GM21619 (cell line): ENCODE results near the gene RHBDD3.

Experiments used
- ATAC-seq: cut with Tn5 transposase; IDR thresholded peaks from one replicate; pipeline ENCODE4 v1.9.1; 2021; ENCODE audit not compliant: unreplicated experiment

The RHBDD3 gene

DNA sequence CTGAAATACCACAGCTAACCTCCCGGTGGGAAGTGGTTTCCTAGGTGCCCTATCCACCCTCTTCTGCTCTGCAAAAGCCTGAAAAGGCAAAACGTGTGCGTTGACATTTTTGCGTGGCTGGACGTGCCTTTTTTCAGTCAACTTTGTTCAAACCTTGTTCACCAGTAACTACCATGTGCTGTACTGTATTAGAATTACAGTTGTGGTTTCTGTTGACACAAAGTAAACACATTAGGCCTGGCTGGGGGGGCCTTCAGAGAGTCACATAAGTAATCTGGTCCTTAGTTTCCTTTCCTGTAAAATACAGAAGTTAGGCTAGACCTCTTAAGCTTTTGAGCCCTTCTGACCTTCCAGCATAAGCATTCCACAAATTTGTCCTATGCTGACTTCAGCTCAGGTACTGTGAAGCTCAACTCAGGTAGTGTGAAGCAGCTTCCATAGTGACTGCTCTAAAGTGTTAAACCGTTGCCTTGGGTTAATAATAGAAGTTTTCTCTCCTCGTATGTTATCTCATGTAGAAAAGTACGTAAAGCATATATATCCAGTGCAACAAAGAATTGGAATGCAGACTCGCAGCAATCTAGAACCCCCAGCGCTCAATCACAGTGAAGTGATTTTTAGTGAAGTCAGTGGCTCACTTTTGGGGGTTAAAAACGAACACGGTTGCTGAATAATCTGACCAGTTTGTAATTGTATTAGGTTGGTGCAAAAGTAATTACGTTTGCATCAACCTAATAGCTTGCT lies 2.1 kb upstream of the RHBDD3 start:
- ATAC-seq: no peak

- no peak for ATAC-seq
Observed at GRCh38 chr22:29269230-29269604, 1.4 kb upstream of the RHBDD3 start.

DNA sequence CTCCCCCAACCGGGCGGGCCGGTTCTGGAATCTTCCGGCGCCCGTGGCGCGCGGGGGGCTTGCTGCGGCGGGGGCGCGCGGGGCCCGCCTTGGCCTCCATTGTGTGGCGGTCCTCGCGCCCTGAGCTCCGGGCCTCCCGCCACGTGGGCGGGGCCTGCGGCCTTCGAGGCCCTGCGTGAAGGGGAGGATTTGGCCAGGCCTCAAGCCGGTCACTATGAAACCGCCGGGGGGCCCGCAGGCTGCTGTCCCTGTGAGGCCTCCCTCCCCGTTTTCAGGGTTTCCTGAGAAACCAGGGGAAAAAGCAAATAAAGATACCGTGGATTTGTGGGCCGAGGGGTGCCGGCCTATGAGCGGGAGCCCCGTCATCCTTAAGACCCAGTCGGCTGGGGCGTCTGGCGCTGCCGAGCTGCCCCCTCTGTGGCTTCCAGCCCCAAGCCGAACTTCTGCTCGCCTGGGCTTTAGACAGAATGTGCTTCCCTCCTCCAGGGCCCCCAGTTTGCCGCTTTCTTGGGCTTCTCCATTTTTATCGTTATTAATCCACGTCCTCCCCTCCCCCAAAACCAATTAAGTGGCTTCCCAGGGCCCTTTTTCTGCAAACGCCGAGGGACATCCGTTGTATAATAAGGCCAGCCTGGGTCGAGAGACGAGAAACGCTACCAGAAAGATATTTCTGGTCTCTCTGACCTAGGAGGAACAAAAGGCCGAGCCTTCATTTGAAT lies 889 bp upstream of the RHBDD3 start:
- ATAC-seq: peak; percentile 25

DNA sequence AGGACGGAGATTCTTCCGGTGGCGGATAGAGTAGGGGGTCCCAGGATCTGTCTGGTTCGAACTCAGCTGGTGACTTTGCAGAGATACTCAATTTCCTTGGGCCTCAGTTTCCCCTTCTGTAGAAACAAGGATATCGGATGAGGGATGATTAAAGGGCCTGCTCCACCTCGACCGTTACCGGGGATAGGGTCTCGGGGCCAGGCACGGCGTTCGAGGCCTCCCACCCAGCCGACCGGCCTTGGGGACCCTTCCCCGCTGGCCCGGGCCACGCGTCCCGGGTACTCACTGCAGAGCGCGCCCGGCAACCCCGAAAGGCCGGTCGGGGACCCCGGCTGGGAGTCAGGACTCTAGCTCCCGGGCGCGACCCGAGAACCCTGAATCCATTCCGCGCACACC lies 321 bp downstream of the RHBDD3 start:
- no peak for ATAC-seq

- ATAC-seq: no peak
Observed at GRCh38 chr22:29266564-29267461, 968 bp downstream of the RHBDD3 start.

DNA sequence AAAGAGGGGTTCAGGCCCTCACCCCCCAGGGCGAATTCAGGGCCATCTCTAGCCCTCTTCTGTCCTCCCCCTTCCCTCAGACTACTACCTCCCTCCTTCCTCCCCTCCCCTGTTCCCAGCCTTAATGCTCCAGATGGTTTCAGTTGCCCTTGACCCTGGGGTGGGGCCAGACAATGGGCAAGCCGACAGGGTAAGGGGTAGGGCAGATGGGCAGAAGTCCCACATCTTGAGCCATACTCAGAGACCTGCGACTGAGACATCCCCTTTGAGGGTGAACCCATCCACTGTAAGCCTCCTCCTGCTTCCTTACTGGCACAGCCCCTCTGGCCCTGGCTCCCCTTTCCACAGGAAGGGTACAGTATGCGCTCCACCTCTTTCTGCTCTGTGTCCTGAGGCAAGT lies 1.9 kb downstream of the RHBDD3 start:
- no peak for ATAC-seq

DNA sequence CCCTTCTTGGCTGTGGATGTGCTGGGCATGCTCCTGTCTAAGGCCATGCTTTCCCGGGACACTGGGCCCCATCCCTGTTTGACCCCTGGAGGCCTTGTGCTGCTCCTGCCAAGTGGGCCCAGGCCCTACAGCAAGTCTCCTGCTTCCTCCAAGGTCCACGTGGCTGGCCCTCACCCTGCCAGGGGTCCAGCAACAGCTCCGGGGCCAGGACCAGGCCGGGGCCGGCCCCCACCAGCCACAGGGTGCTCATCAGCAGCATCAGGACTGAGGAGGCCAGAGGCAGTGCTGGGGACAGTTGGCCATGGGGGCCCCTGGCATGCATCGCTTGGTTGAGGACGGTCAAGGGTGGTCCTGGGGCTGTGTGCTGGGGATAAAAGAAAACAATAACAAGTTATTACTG lies 2.5 kb downstream of the RHBDD3 start:
- ATAC-seq: no peak

DNA sequence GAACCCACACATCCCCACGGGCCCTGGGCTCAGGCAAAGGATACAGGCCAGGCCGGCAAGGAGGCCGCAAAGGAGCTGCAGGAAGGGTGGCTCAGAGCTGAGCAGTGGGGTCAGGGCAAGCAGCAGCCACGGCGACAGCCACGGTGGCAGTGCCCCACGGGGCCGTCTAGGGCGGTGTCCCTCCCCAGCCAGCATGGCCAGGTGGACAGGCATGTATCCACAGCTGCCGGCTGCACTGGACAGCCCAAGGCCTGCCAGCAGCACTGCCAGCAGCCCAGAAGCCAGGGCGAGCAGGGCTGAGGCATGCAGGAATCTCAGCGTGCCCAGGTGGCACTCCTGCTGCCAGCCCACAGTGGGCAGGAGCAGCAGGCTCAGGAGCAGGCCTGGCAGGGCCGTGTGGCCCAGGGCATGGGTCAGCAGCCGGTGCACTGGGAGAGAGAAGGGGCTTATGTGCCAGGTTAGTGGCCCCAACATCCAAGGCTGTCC lies 3.9 kb downstream of the RHBDD3 start:
- no peak for ATAC-seq

DNA sequence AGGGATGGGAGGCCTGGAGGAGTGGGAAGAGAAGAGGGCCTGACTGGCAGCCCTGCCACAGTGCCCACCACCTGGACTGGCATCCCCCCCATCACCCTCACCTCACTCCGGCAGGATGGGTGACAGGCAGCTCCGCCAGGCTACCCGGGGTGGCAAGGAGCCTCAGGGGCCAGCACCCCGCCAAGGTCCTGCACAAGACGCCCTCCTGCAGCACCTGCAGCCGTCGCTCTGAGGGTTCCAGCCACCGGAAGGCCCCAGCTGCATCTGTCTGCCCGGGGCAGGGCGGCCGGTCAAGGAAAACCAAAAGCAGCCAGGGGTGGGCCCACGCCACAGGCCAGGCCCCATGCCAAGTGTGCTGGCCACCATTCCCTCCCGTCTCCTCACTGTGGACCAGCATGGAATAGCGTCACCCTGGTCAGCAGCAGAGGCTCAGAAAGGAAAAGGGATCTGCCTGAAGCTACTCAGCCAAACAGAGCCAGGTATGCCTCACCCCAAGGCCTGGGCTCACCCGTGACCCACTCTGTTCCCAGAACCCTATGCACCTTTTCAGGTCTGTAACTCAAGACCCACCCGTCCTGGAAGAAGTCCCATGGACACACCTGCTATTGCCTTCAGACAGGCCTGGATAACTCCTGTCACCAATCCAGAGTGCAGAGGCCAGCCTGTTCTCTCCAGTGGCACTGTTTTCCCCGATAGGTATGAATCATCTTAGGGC lies 7.0 kb downstream of the RHBDD3 start:
- ATAC-seq: no peak

DNA sequence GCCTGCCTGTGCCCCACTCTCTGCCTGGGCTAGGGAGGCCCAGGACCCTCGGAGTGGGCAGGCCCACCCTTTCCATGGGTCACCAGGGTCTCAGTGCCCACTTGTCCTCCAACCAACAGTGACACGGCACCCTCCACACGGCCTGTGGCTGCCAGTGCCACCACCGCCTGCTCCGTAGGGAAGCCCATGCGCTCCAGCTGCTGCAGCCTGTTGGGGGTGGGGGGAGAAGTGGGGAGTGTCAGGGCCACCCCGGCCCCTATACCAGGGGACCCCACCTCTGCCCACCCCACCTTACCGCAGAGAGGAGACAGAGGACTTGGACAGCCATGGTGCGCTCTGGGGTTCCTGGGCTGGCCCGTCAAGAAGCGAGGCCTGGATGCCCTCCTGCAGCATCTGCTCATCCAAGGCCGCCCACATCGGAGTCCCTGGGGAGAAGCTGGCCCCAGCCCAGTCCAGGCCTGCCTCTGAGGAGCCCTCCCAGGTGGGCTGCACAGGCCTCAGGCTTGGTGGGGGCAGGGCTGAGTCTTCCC lies 7.7 kb downstream of the RHBDD3 start:
- no peak for ATAC-seq

DNA sequence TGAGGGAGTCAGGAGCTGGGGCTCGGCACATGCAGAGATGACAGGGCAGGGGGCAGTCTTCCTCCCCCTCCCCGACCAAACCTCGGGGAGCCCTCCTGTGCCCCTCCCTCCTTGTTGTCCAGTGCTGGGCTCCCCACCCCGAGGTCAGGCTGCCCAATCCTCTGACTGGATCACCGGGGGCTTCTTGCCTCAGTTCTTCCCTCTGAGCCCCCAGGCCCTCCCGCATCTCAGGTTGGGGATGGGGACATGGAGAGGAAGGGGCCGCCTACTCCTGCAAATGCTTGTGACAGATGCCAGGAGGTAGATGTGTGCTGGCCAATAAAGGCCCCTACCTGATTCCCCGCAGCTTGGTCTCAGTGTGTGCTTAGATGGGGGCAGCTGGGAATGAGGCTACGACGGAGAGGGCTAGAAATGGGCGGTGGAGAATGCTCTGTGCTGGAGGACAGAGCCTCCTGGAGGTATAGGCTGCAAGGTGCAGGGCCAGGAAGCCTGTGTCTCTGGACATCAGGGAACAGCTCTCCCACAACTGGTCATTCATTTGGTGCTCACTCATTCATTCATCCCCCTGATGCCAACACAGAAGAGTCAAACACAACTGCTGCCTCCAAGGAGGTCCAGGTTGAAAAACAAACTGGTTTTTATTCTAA lies 8.4 kb downstream of the RHBDD3 start:
- ATAC-seq: no peak

- no peak for ATAC-seq
Observed at GRCh38 chr22:29258407-29259252, 9.2 kb downstream of the RHBDD3 start.

DNA sequence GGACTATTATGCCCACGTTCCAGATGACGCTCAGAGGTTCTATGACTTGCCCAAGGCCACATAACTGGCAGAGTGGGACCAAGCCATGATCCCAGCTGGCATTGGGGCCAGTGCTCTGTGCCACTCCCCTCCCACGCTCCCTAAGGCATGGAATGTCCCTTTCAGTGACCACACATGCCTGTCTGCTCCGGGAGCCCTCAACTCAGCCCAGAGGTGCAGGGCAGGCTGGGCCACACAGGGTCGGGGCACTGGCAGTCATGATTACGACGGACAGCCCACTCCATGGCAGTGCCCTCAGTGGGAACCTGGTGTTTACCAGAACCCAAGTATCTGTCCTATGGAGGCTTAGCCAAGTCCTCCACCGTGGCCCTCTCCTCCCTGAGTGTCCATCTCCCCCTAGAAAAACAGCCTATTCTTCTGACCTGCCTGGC lies 10.0 kb downstream of the RHBDD3 start:
- no peak for ATAC-seq

- ATAC-seq: no peak
Observed at GRCh38 chr22:29256606-29257325, 11.0 kb downstream of the RHBDD3 start.

GRCh38 chr22:29255064-29255621 lies 12.6 kb downstream of the RHBDD3 start:
- no peak for ATAC-seq

GRCh38 chr22:29254286-29254660 lies 13.5 kb downstream of the RHBDD3 start:
- ATAC-seq: no peak

GRCh38 chr22:29253561-29254285 lies 14.1 kb downstream of the RHBDD3 start:
- ATAC-seq: no peak
